ENCODE measurements around the gene ANXA6.

The ANXA6 gene

GRCh38 chr5:151054709-151055108, 102.9 kb downstream of the ANXA6 start:
- no peaks in the 10 kb centered on the region for H3K9me3 Mint-ChIP-seq
- H3K27ac Mint-ChIP-seq: peak overlapping the region; percentile 45
- no peak for DNase-seq
- H3K27me3 Mint-ChIP-seq (ENCODE audit: low read depth, poor library complexity): peaks cover 3% of the 10 kb centered on the region
- peaks cover 29% of the 10 kb centered on the region for H3K36me3 Mint-ChIP-seq (ENCODE audit: low read depth)
- no peak overlapping the region for H3K4me3 Mint-ChIP-seq
- no peak for TF ChIP-seq CTCF (IDR thresholded peaks at IDR 0.05)
- H3K4me1 Mint-ChIP-seq: peaks cover 5% of the 10 kb centered on the region

GRCh38 chr5:151053796-151054462, 103.7 kb downstream of the ANXA6 start:
- Mint-ChIP-seq H3K9me3 (no peaks in the 10 kb centered on the region), H3K36me3 (ENCODE audit: low read depth) (peaks cover 27% of the 10 kb centered on the region), H3K4me3 (no peak overlapping the region), H3K27ac (no peak overlapping the region), H3K4me1 (peaks cover 5% of the 10 kb centered on the region), H3K27me3 (ENCODE audit: low read depth, poor library complexity) (peaks cover 3% of the 10 kb centered on the region)
- TF ChIP-seq CTCF (IDR thresholded peaks at IDR 0.05): no peak
- no peak for DNase-seq

- TF ChIP-seq CTCF (IDR thresholded peaks at IDR 0.05): no peak
- Mint-ChIP-seq H3K4me1 (peaks cover 5% of the 10 kb centered on the region), H3K36me3 (ENCODE audit: low read depth) (peaks cover 36% of the 10 kb centered on the region), H3K9me3 (no peaks in the 10 kb centered on the region), H3K27ac (peak overlapping the region; percentile 79), H3K4me3 (no peak overlapping the region), H3K27me3 (ENCODE audit: low read depth, poor library complexity) (peaks cover 7% of the 10 kb centered on the region)
- DNase-seq: no peak
Measured at GRCh38 chr5:151052836-151053235, 104.7 kb downstream of the ANXA6 start.

- no peak for TF ChIP-seq CTCF (IDR thresholded peaks at IDR 0.05)
- H3K4me1 Mint-ChIP-seq: peaks cover 5% of the 10 kb centered on the region
- H3K27me3 Mint-ChIP-seq (ENCODE audit: low read depth, poor library complexity): peaks cover 7% of the 10 kb centered on the region
- H3K36me3 Mint-ChIP-seq (ENCODE audit: low read depth): peaks cover 41% of the 10 kb centered on the region
- DNase-seq: no peak
- no peaks in the 10 kb centered on the region for H3K9me3 Mint-ChIP-seq
- H3K27ac Mint-ChIP-seq: peak overlapping the region; percentile 79
- H3K4me3 Mint-ChIP-seq: no peak overlapping the region
Measured at GRCh38 chr5:151051931-151052608, 105.5 kb downstream of the ANXA6 start.

GRCh38 chr5:151051066-151051930, 106.3 kb downstream of the ANXA6 start:
- Mint-ChIP-seq H3K9me3 (no peaks in the 10 kb centered on the region), H3K4me1 (peaks cover 5% of the 10 kb centered on the region), H3K27me3 (ENCODE audit: low read depth, poor library complexity) (peaks cover 4% of the 10 kb centered on the region), H3K27ac (no peak overlapping the region), H3K4me3 (no peak overlapping the region), H3K36me3 (ENCODE audit: low read depth) (peaks cover 45% of the 10 kb centered on the region)
- peak; percentile 82 for DNase-seq
- peak; percentile 78 for TF ChIP-seq CTCF (IDR thresholded peaks at IDR 0.05)
